Measurements from ENCODE around the gene TCF4.

- no peak for TF ChIP-seq POLR2AphosphoS5 (IDR thresholded peaks at IDR 0.05)
- TF ChIP-seq, protein P1, sequence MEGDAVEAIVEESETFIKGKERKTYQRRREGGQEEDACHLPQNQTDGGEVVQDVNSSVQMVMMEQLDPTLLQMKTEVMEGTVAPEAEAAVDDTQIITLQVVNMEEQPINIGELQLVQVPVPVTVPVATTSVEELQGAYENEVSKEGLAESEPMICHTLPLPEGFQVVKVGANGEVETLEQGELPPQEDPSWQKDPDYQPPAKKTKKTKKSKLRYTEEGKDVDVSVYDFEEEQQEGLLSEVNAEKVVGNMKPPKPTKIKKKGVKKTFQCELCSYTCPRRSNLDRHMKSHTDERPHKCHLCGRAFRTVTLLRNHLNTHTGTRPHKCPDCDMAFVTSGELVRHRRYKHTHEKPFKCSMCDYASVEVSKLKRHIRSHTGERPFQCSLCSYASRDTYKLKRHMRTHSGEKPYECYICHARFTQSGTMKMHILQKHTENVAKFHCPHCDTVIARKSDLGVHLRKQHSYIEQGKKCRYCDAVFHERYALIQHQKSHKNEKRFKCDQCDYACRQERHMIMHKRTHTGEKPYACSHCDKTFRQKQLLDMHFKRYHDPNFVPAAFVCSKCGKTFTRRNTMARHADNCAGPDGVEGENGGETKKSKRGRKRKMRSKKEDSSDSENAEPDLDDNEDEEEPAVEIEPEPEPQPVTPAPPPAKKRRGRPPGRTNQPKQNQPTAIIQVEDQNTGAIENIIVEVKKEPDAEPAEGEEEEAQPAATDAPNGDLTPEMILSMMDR (IDR thresholded peaks at IDR 0.05) = no peak
Observed at GRCh38 chr18:55385770-55386169, 202.2 kb downstream of the TCF4 start.

All from stomach (tissue), 4 donors.